ENCODE measurements around the gene CLN3.
"Not testable (repeated sequence)": the region's sequence is repeated elsewhere in the genome, so short reads cannot be mapped to it uniquely, and the experiment has no call there.

The CLN3 gene

DNA sequence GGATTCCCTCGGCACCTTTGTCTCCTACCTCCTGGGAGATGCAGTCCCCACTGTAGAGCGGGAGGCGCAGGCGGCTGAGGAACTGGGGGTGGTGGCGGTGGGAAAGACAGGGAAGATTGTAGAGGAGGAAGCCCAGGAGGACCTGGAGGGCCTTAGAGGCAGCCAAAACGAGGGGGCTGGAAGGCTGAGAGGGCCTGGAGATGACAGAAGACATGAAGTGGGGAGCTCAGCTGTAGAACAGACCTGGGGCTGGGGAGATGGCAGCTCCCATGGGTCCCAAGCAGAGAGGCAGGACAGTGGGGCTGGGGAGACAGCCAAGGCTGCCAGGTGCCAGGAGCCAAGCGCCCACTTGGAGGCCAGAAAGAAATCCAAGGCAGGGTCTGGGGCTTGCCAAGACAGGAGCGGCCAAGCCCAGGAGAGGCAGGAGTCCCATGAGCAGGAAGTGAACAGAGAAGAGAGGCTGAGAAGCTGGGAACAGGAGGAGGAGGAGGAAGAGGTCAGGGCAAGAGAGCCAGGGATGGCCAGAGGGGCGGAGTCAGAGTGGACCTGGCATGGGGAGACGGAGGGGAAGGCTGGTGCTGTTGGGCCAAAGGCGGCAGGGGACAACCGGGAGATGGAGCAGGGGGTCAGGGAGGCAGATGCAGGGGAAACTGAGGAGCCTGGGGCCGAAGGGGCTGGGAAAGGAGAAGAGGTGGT is 3.4 kb upstream of the CLN3 start:
- no peak overlapping the region for H3K4me3 ChIP-seq (ENCODE audit: low read depth, low read length)

GRCh38 chr16:28494121-28494851 is 2.4 kb upstream of the CLN3 start, which contains the start of gene APOBR:
APOBR (plus strand) TSS chr16:28494643; CDS start chr16:28494682, 39 bp downstream.
- H3K4me3 ChIP-seq (ENCODE audit: low read depth, low read length) = no peak within 1 kb of the TSS

- H3K4me3 ChIP-seq (ENCODE audit: low read depth, low read length) = peak overlapping the region; percentile 91
Measured at GRCh38 chr16:28492511-28492910, 637 bp upstream of the CLN3 start.

- H3K4me3 ChIP-seq (ENCODE audit: low read depth, low read length) = peak overlapping the region; percentile 91
Measured at GRCh38 chr16:28491230-28491969, 474 bp downstream of the CLN3 start.

DNA sequence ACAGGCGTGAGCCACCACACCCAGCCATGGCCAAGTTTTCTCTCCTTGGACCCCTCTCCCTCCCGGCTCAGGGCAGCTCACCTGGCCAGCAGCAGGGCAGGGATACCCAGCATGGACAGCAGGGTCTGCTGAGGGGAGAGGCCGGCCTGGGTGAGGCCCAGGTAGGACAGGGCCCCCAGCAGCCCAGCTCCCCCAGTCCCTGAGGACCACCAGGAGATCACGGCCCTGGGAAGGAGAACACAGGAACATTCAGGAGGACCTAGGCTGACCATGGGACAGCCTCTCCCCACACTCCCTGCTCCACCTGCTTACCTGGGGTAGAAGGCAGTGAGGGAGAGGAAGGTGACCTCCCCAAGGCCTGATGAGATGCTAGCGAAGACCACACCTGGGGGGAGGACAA is 5.6 kb downstream of the CLN3 start:
- H3K4me3 ChIP-seq (ENCODE audit: low read depth, low read length) = no peak overlapping the region

GRCh38 chr16:28483361-28483760 is 8.5 kb downstream of the CLN3 start:
- H3K4me3 ChIP-seq (ENCODE audit: low read depth, low read length) = not testable (repeated sequence)

- H3K4me3 ChIP-seq (ENCODE audit: low read depth, low read length) = no peak overlapping the region
Measured at GRCh38 chr16:28482026-28482425, 9.8 kb downstream of the CLN3 start.

DNA sequence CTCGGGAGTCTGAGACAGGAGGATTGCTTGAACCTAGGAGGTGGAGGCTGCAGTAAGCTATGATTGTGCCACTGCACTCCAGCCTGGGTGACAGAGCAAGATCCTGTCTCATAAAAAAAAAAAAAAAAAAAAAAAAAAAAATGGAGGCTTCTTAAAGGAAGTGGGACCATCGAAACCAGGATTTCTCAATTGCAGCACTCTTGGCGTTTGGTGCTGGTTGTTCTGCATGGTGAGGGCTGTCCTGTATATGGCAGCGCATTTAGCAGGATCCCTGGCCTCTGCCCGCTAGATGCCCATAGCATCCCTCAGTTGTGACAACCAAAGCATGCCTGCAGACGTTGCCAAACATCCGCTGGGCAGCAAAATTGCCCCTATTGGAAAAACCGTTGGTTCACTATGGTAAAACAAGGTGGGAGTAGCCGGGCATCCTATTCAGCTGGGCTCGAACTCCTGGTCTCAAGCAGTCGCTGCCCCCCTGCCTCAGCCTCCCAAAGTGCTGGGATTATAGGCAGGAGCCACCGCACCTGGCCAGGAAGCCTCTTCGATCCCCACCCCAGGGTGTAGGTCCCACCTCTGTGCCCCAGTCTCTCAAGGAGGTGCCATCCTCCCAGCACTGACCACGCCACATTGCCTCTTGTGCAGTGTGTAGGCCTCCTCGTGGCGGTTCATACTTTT is 13.2 kb downstream of the CLN3 start:
- H3K4me3 ChIP-seq (ENCODE audit: low read depth, low read length) = no peak overlapping the region

DNA sequence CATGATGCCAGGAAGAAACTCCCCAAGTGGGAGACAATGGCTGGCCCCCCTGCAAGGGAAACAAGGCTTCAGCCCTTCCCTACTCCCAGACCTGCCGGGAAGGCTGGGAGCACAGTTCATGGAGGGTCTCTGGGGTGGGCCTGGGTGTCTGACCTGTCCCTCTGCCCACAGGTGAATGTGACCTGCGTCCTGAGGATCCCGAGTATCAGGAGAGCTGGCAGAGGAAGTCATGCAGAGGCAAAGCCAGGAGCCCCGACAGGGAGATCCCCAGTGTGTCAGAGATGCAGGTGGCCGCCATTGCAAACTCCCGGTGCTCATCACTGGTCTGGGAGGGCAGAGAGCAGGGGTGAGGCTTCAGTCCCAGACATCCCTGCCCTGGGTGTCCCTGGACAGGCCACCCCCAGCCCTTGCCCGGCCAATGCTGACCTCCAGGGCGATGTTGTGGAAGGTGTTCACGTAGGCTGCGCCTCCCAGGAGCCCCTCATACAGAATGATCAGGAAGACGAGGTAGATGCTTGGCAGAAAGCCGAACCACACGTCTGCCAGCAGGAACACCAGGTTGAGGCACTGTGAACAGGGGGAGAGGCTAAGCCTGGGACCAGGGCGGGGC is 14.5 kb downstream of the CLN3 start:
- H3K4me3 ChIP-seq (ENCODE audit: low read depth, low read length) = no peak overlapping the region

- H3K4me3 ChIP-seq (ENCODE audit: low read depth, low read length) = no peak overlapping the region
Measured at GRCh38 chr16:28475221-28475620, 16.7 kb downstream of the CLN3 start.

DNA sequence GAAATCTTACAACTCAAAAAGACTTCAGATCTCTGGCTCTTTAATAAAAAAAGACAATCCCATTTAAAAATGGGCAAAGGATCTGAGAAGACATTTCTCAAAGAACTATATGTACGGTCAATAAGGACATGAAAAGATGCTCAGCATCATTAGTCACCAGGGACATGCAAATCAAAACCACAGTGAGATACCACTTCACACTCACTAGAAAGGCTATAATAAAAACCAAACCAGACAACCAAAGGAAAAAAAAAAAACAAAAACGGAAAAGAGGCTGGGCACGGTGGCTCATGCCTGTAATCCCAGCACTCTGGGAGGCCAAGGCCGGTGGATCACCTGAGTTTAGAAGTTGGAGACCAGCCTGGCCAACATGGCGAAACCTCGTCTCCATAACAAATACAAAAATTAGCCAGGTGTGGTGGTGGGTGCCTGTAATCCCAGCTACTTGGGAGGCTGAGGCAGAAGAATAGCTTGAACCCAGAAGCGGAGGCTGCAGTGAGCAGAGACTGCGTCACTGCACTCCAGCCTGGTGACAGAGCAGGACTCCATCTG is 18.1 kb downstream of the CLN3 start:
- H3K4me3 ChIP-seq (ENCODE audit: low read depth, low read length) = no peak overlapping the region

DNA sequence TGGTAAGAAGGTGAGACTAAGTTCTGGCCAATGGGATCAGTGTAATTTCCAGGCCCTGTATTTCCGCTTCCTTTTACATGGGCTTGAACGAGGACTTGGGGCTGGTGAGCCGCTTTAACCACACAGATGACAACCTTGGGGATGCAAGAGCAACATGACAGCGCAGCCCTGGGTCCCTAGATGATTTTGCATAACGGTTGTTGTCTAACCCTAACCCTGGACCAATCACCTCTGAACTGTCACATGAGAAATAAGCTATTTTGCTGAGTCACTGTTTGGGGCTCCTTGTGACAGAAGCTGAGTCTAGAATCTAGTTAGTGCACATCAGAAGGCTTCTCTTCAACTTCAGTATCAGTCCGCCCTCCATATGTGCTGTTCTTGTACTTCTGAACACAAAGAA is 44.8 kb downstream of the CLN3 start:
- H3K4me3 ChIP-seq (ENCODE audit: low read depth, low read length) = not testable (repeated sequence)

- not testable (repeated sequence) for H3K4me3 ChIP-seq (ENCODE audit: low read depth, low read length)
Measured at GRCh38 chr16:28446388-28446787, 45.5 kb downstream of the CLN3 start.

GRCh38 chr16:28443943-28444342 is 47.9 kb downstream of the CLN3 start:
- not testable (repeated sequence) for H3K4me3 ChIP-seq (ENCODE audit: low read depth, low read length)

GRCh38 chr16:28438899-28439298 is 53.0 kb downstream of the CLN3 start:
- H3K4me3 ChIP-seq (ENCODE audit: low read depth, low read length) = not testable (repeated sequence)

- not testable (repeated sequence) for H3K4me3 ChIP-seq (ENCODE audit: low read depth, low read length)
Measured at GRCh38 chr16:28435340-28435739, 56.5 kb downstream of the CLN3 start.
